ENCODE results near the gene FEM1A. TPM values are rescaled to one million over a fixed set of nuclear protein-coding genes. Genes with fewer than 3 reads are reported as not detected.

Gene FEM1A
- total and polyA plus RNA-seq, 2 of the 13 experiments (the other 11 are each of a cell fraction or from before 2014, with no cell fraction given): 3.2 to 10.8 TPM

GRCh38 chr19:4839192-4839591 lies 47.7 kb downstream of the FEM1A start:
- intact Hi-C loops (cut with micrococcal nuclease; ENCODE audit: unreplicated experiment) (no loop called here), in situ Hi-C loops (cut with HindIII; ENCODE audit: extremely low pct_ligation_motif_present, low pct_unique_long_range_greater_than_20kb) (no loop called here)
- TF ChIP-seq AGO2 (optimal IDR thresholded peaks at IDR 0.05; ENCODE audit: low read depth, low read length) (peak; percentile 56), MYPOP (CRISPR knock-in tag; IDR thresholded peaks at IDR 0.05) (no peak), RBFOX2 (IDR thresholded peaks at IDR 0.05; ENCODE audit: low read depth, low read length) (0 out of 2 replicates have a peak, but pooled peaks have one; percentile 26)
- WGBS (ENCODE audit: low lambda C conversion rate): 96% methylated on average over 17 of the region's 17 CpGs
- FAIRE-seq (no peak), ATAC-seq (no peak), DNase-seq (ENCODE audit: low spot score) (no peak)
- H3K27me3 ChIP-seq (ENCODE audit: control insufficient read depth in 1 of 2, insufficient read depth in 2 of 2, low read length in 2 of 2): no peaks in the 10 kb centered on the region
- H3K36me3 ChIP-seq (replicated peaks in 1 of 2; ENCODE audit: control insufficient read depth in 1 of 2, insufficient read depth in 2 of 2, low read length in 2 of 2): peaks cover 7 to 29% of the 10 kb centered on the region in 2 experiments; a peak in 4 of 5 replicates
- no peaks in the 10 kb centered on the region for H3K9me3 ChIP-seq (ENCODE audit: low read length)
- H3K9ac ChIP-seq (ENCODE audit: insufficient read depth, low read depth, low read length): no peak overlapping the region
- no peaks in the 10 kb centered on the region for H4K20me1 ChIP-seq (ENCODE audit: insufficient read depth, low read length)
- H3K4me2 ChIP-seq (ENCODE audit: low read depth, low read length): no peak overlapping the region
- ChIA-PET CTCF (ENCODE audit: low intra/inter-chr PET ratio, low total read pairs) (no interaction called here), POLR2A (no interaction called here)
- H3K27ac ChIP-seq (ENCODE audit: extremely low read length, insufficient read depth, low read length): no peak overlapping the region
- no peak overlapping the region for H3K4me3 ChIP-seq (replicated peaks in 1 of 3; ENCODE audit: insufficient read depth in 1 of 3, low read depth in 2 of 3, low read length in 3 of 3)
- no peak overlapping the region for H2AFZ ChIP-seq (ENCODE audit: low read length)
- H3K79me2 ChIP-seq (ENCODE audit: insufficient read depth, low read length): no peaks in the 10 kb centered on the region
- BruUV-seq (replicated peaks): no TSS peak
- H3K4me1 ChIP-seq (ENCODE audit: insufficient read depth, low read length): peaks cover 32% of the 10 kb centered on the region

- in situ Hi-C loops (cut with HindIII; ENCODE audit: extremely low pct_ligation_motif_present, low pct_unique_long_range_greater_than_20kb) (no loop called here), intact Hi-C loops (cut with micrococcal nuclease; ENCODE audit: unreplicated experiment) (no loop called here)
- DNase-seq (ENCODE audit: low spot score) (no peak), FAIRE-seq (no peak), ATAC-seq (no peak)
- ChIA-PET POLR2A (interaction anchor here (1.3 kb wide), 1 partner anchor 24 kb away, joined by 3 read pairs; the partner anchor contains the start of gene PLIN3), CTCF (ENCODE audit: low intra/inter-chr PET ratio, low total read pairs) (no interaction called here)
- Histone ChIP-seq H3K4me3 (replicated peaks in 1 of 3; ENCODE audit: insufficient read depth in 1 of 3, low read depth in 2 of 3, low read length in 3 of 3) (no peak overlapping the region), H3K36me3 (replicated peaks in 1 of 2; ENCODE audit: control insufficient read depth in 1 of 2, insufficient read depth in 2 of 2, low read length in 2 of 2) (peaks cover 16 to 40% of the 10 kb centered on the region in 2 experiments; a peak in 4 of 5 replicates), H4K20me1 (ENCODE audit: insufficient read depth, low read length) (no peaks in the 10 kb centered on the region), H3K4me2 (ENCODE audit: low read depth, low read length) (no peak overlapping the region), H3K27me3 (ENCODE audit: control insufficient read depth in 1 of 2, insufficient read depth in 2 of 2, low read length in 2 of 2) (no peaks in the 10 kb centered on the region), H3K4me1 (ENCODE audit: insufficient read depth, low read length) (peaks cover 47% of the 10 kb centered on the region), H3K27ac (ENCODE audit: extremely low read length, insufficient read depth, low read length) (no peak overlapping the region), H2AFZ (ENCODE audit: low read length) (no peak overlapping the region), H3K9me3 (ENCODE audit: low read length) (no peaks in the 10 kb centered on the region), H3K79me2 (ENCODE audit: insufficient read depth, low read length) (no peaks in the 10 kb centered on the region), H3K9ac (ENCODE audit: insufficient read depth, low read depth, low read length) (no peak overlapping the region)
- no TSS peak for BruUV-seq (replicated peaks)
- no peak for TF ChIP-seq REPIN1 (CRISPR knock-in tag; IDR thresholded peaks at IDR 0.05; ENCODE audit: borderline replicate concordance, low read depth)
- peak; percentile 51; the same call in 1 of the 2 replicates for TF ChIP-seq ZNF121 (CRISPR knock-in tag; IDR thresholded peaks at IDR 0.05)
- TF ChIP-seq PAF1 (CRISPR knock-in tag; IDR thresholded peaks at IDR 0.05): no peak
- no peak for TF ChIP-seq ZNF10 (CRISPR knock-in tag; IDR thresholded peaks at IDR 0.05; ENCODE audit: borderline replicate concordance, low read depth)
- no peak for TF ChIP-seq XRCC5 (optimal IDR thresholded peaks at IDR 0.05; ENCODE audit: low read length)
- no peak for TF ChIP-seq ATF7-NPFF (CRISPR knock-in tag; IDR thresholded peaks at IDR 0.05; ENCODE audit: low read depth)
- no peak for TF ChIP-seq EED (CRISPR knock-in tag; IDR thresholded peaks at IDR 0.05)
- no peak for TF ChIP-seq FOSL1 (CRISPR knock-in tag; IDR thresholded peaks at IDR 0.05; ENCODE audit: borderline replicate concordance)
- WGBS (ENCODE audit: low lambda C conversion rate): 96% methylated on average over 6 of the region's 6 CpGs
Observed at GRCh38 chr19:4843647-4843965, 52.1 kb downstream of the FEM1A start.
